SK-N-SH (cell line): Measurements from ENCODE around the gene ZFP36. TPM values are rescaled to one million over a fixed set of nuclear protein-coding genes. Genes with fewer than 3 reads are reported as not detected.

Experiments used
- CTCF ChIA-PET: fragments of 300-600, 350-600 bp; formaldehyde crosslinking; extraction: SDS; loops from one replicate; lab custom pipeline; 2021; lab: Yijun Ruan, JAX
- POLR2A ChIA-PET: fragments of 350-600 bp; sonication (Branson Sonifier 250); formaldehyde crosslinking; extraction: SDS; loops from one replicate; lab custom pipeline; 2020; ENCODE audit warnings: antibody characterized with exemption, inconsistent platforms; lab: Yijun Ruan, JAX
- DNase-seq: peaks from one replicate; pipeline ENCODE4 v3.0.0; 2012
- H2AFZ ChIP-seq: fragments of 200-600 bp; sonication (generic); 2 replicates; pipeline ENCODE4 v1.8.1; 2016; ENCODE audit warnings: antibody characterized with exemption, mild to moderate bottlenecking, low read depth
- H3F3A ChIP-seq: fragments of 200-600 bp; sonication (generic); replicated peaks from 2 replicates; pipeline ENCODE3; 2016; ENCODE audit warnings: antibody characterized with exemption, mild to moderate bottlenecking; ENCODE audit not compliant: insufficient read depth
- H3K27ac ChIP-seq, 2 experiments: fragments of 200-500 bp in 1 of 2; fragments of 200-600 bp in 1 of 2; sonication (Bioruptor generic) in 1 of 2; sonication (generic), shearing (Covaris generic) in 1 of 2; 2 replicates each; pipeline versions ENCODE4 v1.5.1 to v1.6.1; 2014 to 2016; ENCODE audit warnings: low read depth in 2 of 2, inconsistent platforms in 1 of 2, low read length in 1 of 2, mild to moderate bottlenecking in 1 of 2, mixed read lengths in 1 of 2
- H3K27me3 ChIP-seq: fragments of 200-600 bp; sonication (generic), shearing (Covaris generic); 2 replicates; pipeline ENCODE4 v1.6.1; 2016; ENCODE audit warnings: mixed run types; ENCODE audit not compliant: insufficient read depth
- H3K36me3 ChIP-seq, 2 experiments: fragments of 200-500 bp in 1 of 2; fragments of 200-600 bp in 1 of 2; sonication (Bioruptor generic) in 1 of 2; sonication (generic) in 1 of 2; replicated peaks in 1 of 2; 2 replicates each; pipeline versions ENCODE3 to v1.5.1; 2014 to 2016; ENCODE audit warnings: low read length in 1 of 2, mild to moderate bottlenecking in 1 of 2; ENCODE audit not compliant: insufficient read depth in 2 of 2, control insufficient read depth in 1 of 2
- H3K4me1 ChIP-seq, 2 experiments: fragments of 200-500 bp in 1 of 2; fragments of 200-600 bp in 1 of 2; sonication (Bioruptor generic) in 1 of 2; sonication (generic), shearing (Covaris generic) in 1 of 2; 2 replicates each; pipeline versions ENCODE4 v1.5.1 to v1.6.1; 2014 to 2016; ENCODE audit warnings: low read depth in 1 of 2, low read length in 1 of 2, mixed run types in 1 of 2; ENCODE audit not compliant: insufficient read depth in 2 of 2, control insufficient read depth in 1 of 2
- H3K4me2 ChIP-seq: fragments of 200-600 bp; sonication (generic), shearing (Covaris generic); 2 replicates; pipeline ENCODE4 v1.6.1; 2017; ENCODE audit warnings: mixed run types
- H3K4me3 ChIP-seq, 2 experiments: fragments of 200-500 bp in 1 of 2; fragments of 200-600 bp in 1 of 2; sonication (Bioruptor generic) in 1 of 2; sonication (generic), shearing (Covaris generic) in 1 of 2; 2 replicates each; pipeline versions ENCODE4 v1.5.1 to v1.8.1; 2014 to 2016; ENCODE audit warnings: low read depth in 2 of 2, inconsistent platforms in 1 of 2, low read length in 1 of 2, mild to moderate bottlenecking in 1 of 2, mixed read lengths in 1 of 2, moderate library complexity in 1 of 2
- H3K79me2 ChIP-seq: fragments of 200-600 bp; sonication (generic); 2 replicates; pipeline ENCODE4 v1.8.1; 2017; ENCODE audit warnings: mild to moderate bottlenecking; ENCODE audit not compliant: insufficient read depth
- H3K9ac ChIP-seq: fragments of 200-600 bp; sonication (generic); 2 replicates; pipeline ENCODE4 v1.6.1; 2017; ENCODE audit warnings: mixed run types
- H3K9me2 ChIP-seq: fragments of 200-600 bp; sonication (generic); 2 replicates; pipeline ENCODE4 v1.6.1; 2017; ENCODE audit warnings: mixed run types
- H3K9me3 ChIP-seq: fragments of 200-600 bp; sonication (generic); 2 replicates; pipeline ENCODE4 v1.6.1; 2017; ENCODE audit warnings: mixed run types, mild to moderate bottlenecking, moderate library complexity
- H4K20me1 ChIP-seq: fragments of 200-600 bp; sonication (generic); 2 replicates; pipeline ENCODE4 v1.6.1; 2017; ENCODE audit warnings: mild to moderate bottlenecking, mixed run types; ENCODE audit not compliant: insufficient read depth
- CHD2 ChIP-seq: fragments of 150-350 bp; IDR thresholded peaks from 2 replicates; pipeline ENCODE4 v1.6.1; 2018; ENCODE audit warnings: low read length; ENCODE audit not compliant: partially characterized antibody
- CTCF ChIP-seq: fragments of 200-600 bp; sonication (generic); IDR thresholded peaks from 2 replicates; pipeline ENCODE4 v1.6.1; 2017; ENCODE audit warnings: antibody characterized with exemption, mild to moderate bottlenecking, moderate library complexity
- EP300 ChIP-seq, 2 experiments: IDR thresholded peaks; 2 replicates each; pipeline versions ENCODE4 v1.4.0 to v1.6.1; 2012; ENCODE audit warnings: borderline replicate concordance in 1 of 2, low read depth in 1 of 2, low read length in 1 of 2
- FOSL2 ChIP-seq: IDR thresholded peaks from 2 replicates; pipeline ENCODE4 v1.4.0; 2012; ENCODE audit warnings: low read depth, mild to moderate bottlenecking, moderate library complexity, borderline replicate concordance
- FOXJ3 ChIP-seq: sonication (generic); formaldehyde crosslinking; IDR thresholded peaks from 2 replicates; pipeline ENCODE4 v1.5.1; 2020; ENCODE audit warnings: mild to moderate bottlenecking, missing genetic modification reagents
- FOXM1 ChIP-seq: IDR thresholded peaks from 2 replicates; pipeline ENCODE4 v1.4.0; 2012; ENCODE audit warnings: low read depth, mild to moderate bottlenecking
- GABPA ChIP-seq: IDR thresholded peaks from 2 replicates; pipeline ENCODE4 v1.4.0; 2012; ENCODE audit warnings: low read depth, mild to moderate bottlenecking
- GATA2 ChIP-seq: sonication (generic); formaldehyde crosslinking; IDR thresholded peaks from 2 replicates; pipeline ENCODE4 v1.5.0; 2020; ENCODE audit warnings: mild to moderate bottlenecking, missing genetic modification reagents
- JUND ChIP-seq: IDR thresholded peaks from 2 replicates; pipeline ENCODE4 v1.4.0; 2012
- MAX ChIP-seq: IDR thresholded peaks from 2 replicates; pipeline ENCODE4 v1.4.0; 2012; ENCODE audit warnings: low read depth
- MXI1 ChIP-seq: IDR thresholded peaks from 2 replicates; pipeline ENCODE4 v1.6.1; 2012; ENCODE audit warnings: mild to moderate bottlenecking, low read depth, low read length, improper control_type of control experiment
- PBX3 ChIP-seq: IDR thresholded peaks from 2 replicates; pipeline ENCODE4; 2012
- REST ChIP-seq: IDR thresholded peaks from 2 replicates; pipeline ENCODE4 v1.6.1; 2012; ENCODE audit warnings: mild to moderate bottlenecking, low read depth, low read length, moderate library complexity
- RFX5 ChIP-seq: IDR thresholded peaks from 2 replicates; pipeline ENCODE4 v1.6.1; 2012; ENCODE audit warnings: mild to moderate bottlenecking, improper control_type of control experiment, low read length
- RXRA ChIP-seq: IDR thresholded peaks from 2 replicates; pipeline ENCODE4 v1.4.0; 2012; ENCODE audit warnings: low read depth, mild to moderate bottlenecking, borderline replicate concordance
- SMC3 ChIP-seq: IDR thresholded peaks from 2 replicates; pipeline ENCODE4 v1.6.1; 2012; ENCODE audit warnings: low read depth, low read length, improper control_type of control experiment
- TAF1 ChIP-seq: IDR thresholded peaks from 2 replicates; pipeline ENCODE4 v1.6.1; 2012; ENCODE audit warnings: low read depth, mild to moderate bottlenecking, low read length, moderate library complexity, borderline replicate concordance
- TCF12 ChIP-seq: IDR thresholded peaks from 2 replicates; pipeline ENCODE4 v1.4.0; 2012
- TEAD4 ChIP-seq: IDR thresholded peaks from 2 replicates; pipeline ENCODE4 v1.4.0; 2012; ENCODE audit warnings: mild to moderate bottlenecking, borderline replicate concordance; ENCODE audit not compliant: insufficient read depth
- USF2 ChIP-seq: fragments of 150-350 bp; IDR thresholded peaks from 2 replicates; pipeline ENCODE4 v1.6.1; 2017; ENCODE audit warnings: antibody characterized with exemption, low read length, low read depth, borderline replicate concordance
- ZBTB33 ChIP-seq: IDR thresholded peaks from 2 replicates; pipeline ENCODE4 v1.4.0; 2012; ENCODE audit warnings: low read depth, borderline replicate concordance
- WGBS: methylation state at CpG from one replicate; pipeline ENCODE4 v1.1.6; 2017; ENCODE audit warnings: low lambda C conversion rate; 5-methylcytosine and 5-hydroxymethylcytosine counted together
- polyA plus RNA-seq, 3 experiments: library from polyadenylated mRNA; depleted of rRNA; stranded (reverse); fragments of >200 nt; gene quantifications; 2 replicates each; pipeline ENCODE4 v1.2.3, GENCODE V29; 2012

Gene ZFP36
- polyA plus RNA-seq, 1 of the 3 experiments (the other 2 are of a cell fraction) = 49.3 TPM

GRCh38 chr19:39370735-39371134, 35.9 kb upstream of the ZFP36 start (continued):
- TF ChIP-seq USF2 (no peak), RFX5 (no peak), RXRA (no peak), PBX3 (no peak), TAF1 (no peak), FOXJ3 (no peak), GATA2 (CRISPR knock-in tag) (no peak), GABPA (no peak), JUND (no peak), CHD2 (no peak), SMC3 (no peak), EP300 (IDR thresholded peaks at IDR 0.05; ENCODE audit: borderline replicate concordance in 1 of 2, low read depth in 1 of 2, low read length in 1 of 2) (no peak), CTCF (no peak), TEAD4 (no peak)

GRCh38 chr19:39372047-39372802, 34.4 kb upstream of the ZFP36 start:
- H3K4me3 ChIP-seq = no peak overlapping the region
- POLR2A ChIA-PET = no interaction called here
- no peaks in the 10 kb centered on the region for H4K20me1 ChIP-seq
- H2AFZ ChIP-seq = no peak overlapping the region
- peaks cover 7 to 15% of the 10 kb centered on the region in 2 experiments; a peak in 2 of 4 replicates for H3K4me1 ChIP-seq
- peak overlapping the region; percentile 55 for H3K9ac ChIP-seq
- H3K9me2 ChIP-seq = no peaks in the 10 kb centered on the region
- no peak for DNase-seq
- peak overlapping the region; percentile 84 to 89 for H3K27ac ChIP-seq
- peak overlapping the region; percentile 50; the same call in 1 of the 2 replicates for H3K4me2 ChIP-seq
- peaks cover 10% of the 10 kb centered on the region for H3F3A ChIP-seq
- WGBS = 37% methylated on average over 8 of the region's 8 CpGs
- H3K27me3 ChIP-seq = no peaks in the 10 kb centered on the region
- H3K36me3 ChIP-seq = peaks cover 31 to 45% of the 10 kb centered on the region in 2 experiments
- CTCF ChIA-PET = interaction anchor here (1.9 kb wide), 1 partner anchor 26 kb away, joined by 6 read pairs; no protein-coding TSS in a partner anchor
- H3K79me2 ChIP-seq = 0 out of 2 replicates have a peak, but pooled peaks cover 3% of the 10 kb centered on the region
- H3K9me3 ChIP-seq = no peaks in the 10 kb centered on the region
- TF ChIP-seq RFX5 (no peak), FOSL2 (no peak), MAX (peak; percentile 59), MXI1 (no peak), TCF12 (peak; percentile 53), GABPA (0 out of 2 replicates have a peak, but pooled peaks have one; percentile 11), RXRA (no peak; the same call in 1 of the 2 replicates), ZBTB33 (no peak), REST (no peak), SMC3 (no peak), FOXM1 (no peak)
